ENCODE measurements around the gene FUT2.

The FUT2 gene

GRCh38 chr19:48665786-48666185, 30.0 kb upstream of the FUT2 start:
- no peak overlapping the region for H3K4me3 ChIP-seq
- no peak overlapping the region for H3K9ac ChIP-seq (ENCODE audit: insufficient read length)
- DNase-seq (ENCODE audit: low read depth, low spot score): no peak
- no peak overlapping the region for H3K27ac ChIP-seq
- no peaks in the 10 kb centered on the region for H3K9me3 ChIP-seq (ENCODE audit: low read depth, low read length)
- TF ChIP-seq EZH2 (IDR thresholded peaks at IDR 0.05): no peak
- TF ChIP-seq FOXP2 (optimal IDR thresholded peaks at IDR 0.05; ENCODE audit: control extremely low read depth, extremely low read length, insufficient read depth): no peak
- no peak for TF ChIP-seq POLR2AphosphoS5 (IDR thresholded peaks at IDR 0.05; ENCODE audit: borderline replicate concordance, low read depth, low read length)
- H3K36me3 ChIP-seq (ENCODE audit: insufficient read depth, low read length): no peaks in the 10 kb centered on the region

DNA sequence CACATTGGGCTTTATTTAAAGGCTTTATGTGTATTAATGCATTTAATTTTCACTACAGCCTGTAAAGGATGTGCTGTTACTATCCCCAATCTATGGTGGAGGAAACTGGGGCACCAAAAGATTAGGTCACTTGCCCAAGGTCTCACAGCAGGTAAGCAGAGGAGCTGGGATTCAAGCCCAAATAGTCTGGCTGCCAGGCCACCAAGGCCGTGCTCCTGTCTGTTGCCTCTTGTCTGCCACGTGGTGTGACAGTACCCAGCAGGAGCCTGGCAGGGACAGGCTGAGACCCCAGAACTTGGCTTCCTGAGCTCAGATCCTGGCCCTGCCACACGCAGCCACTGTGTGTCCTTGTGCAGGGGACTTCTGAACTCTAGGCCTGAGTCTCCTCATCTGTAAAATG, 27.4 kb upstream of the FUT2 start:
- no peak for TF ChIP-seq EZH2 (IDR thresholded peaks at IDR 0.05)
- TF ChIP-seq POLR2AphosphoS5 (IDR thresholded peaks at IDR 0.05; ENCODE audit: borderline replicate concordance, low read depth, low read length): no peak
- no peak for TF ChIP-seq FOXP2 (optimal IDR thresholded peaks at IDR 0.05; ENCODE audit: control extremely low read depth, extremely low read length, insufficient read depth)
- no peak for DNase-seq (ENCODE audit: low read depth, low spot score)
- H3K36me3 ChIP-seq (ENCODE audit: insufficient read depth, low read length): no peaks in the 10 kb centered on the region
- H3K9me3 ChIP-seq (ENCODE audit: low read depth, low read length): no peaks in the 10 kb centered on the region
- no peak overlapping the region for H3K4me3 ChIP-seq
- H3K27ac ChIP-seq: no peak overlapping the region
- no peak overlapping the region for H3K9ac ChIP-seq (ENCODE audit: insufficient read length)

DNA sequence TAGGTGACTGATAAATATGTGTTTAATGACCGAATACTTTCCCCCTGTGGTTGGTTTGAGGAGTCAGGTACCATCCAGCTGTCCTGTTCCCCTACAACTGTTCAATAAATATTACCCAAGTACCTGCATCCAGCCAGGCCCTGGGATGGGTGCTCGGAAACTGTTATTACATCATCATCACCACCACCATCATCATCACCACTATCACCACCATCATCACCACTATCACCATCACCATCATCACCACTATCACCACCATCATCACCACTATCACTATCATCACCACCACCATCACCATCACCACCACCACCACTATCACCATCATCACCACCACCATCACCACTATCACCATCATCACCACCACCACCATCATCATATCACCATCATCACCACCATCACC, 27.0 kb upstream of the FUT2 start:
- H3K27ac ChIP-seq: no peak overlapping the region
- no peak for TF ChIP-seq EZH2 (IDR thresholded peaks at IDR 0.05)
- no peak for TF ChIP-seq FOXP2 (optimal IDR thresholded peaks at IDR 0.05; ENCODE audit: control extremely low read depth, extremely low read length, insufficient read depth)
- no peak for TF ChIP-seq POLR2AphosphoS5 (IDR thresholded peaks at IDR 0.05; ENCODE audit: borderline replicate concordance, low read depth, low read length)

GRCh38 chr19:48669903-48670668, 25.7 kb upstream of the FUT2 start:
- Histone ChIP-seq H3K4me3 (no peak overlapping the region), H3K36me3 (ENCODE audit: insufficient read depth, low read length) (no peaks in the 10 kb centered on the region), H3K9me3 (ENCODE audit: low read depth, low read length) (no peaks in the 10 kb centered on the region), H3K27ac (no peak overlapping the region), H3K9ac (ENCODE audit: insufficient read length) (no peak overlapping the region)
- no peak for DNase-seq (ENCODE audit: low read depth, low spot score)
- no peak for TF ChIP-seq EZH2 (IDR thresholded peaks at IDR 0.05)
- no peak for TF ChIP-seq POLR2AphosphoS5 (IDR thresholded peaks at IDR 0.05; ENCODE audit: borderline replicate concordance, low read depth, low read length)
- TF ChIP-seq FOXP2 (optimal IDR thresholded peaks at IDR 0.05; ENCODE audit: control extremely low read depth, extremely low read length, insufficient read depth): no peak

More for the DNA sequence above, 27.0 kb upstream of the FUT2 start:
- Histone ChIP-seq H3K36me3 (ENCODE audit: insufficient read depth, low read length) (no peaks in the 10 kb centered on the region), H3K4me3 (no peak overlapping the region), H3K9me3 (ENCODE audit: low read depth, low read length) (no peaks in the 10 kb centered on the region), H3K9ac (ENCODE audit: insufficient read length) (no peak overlapping the region)
- no peak for DNase-seq (ENCODE audit: low read depth, low spot score)

DNA sequence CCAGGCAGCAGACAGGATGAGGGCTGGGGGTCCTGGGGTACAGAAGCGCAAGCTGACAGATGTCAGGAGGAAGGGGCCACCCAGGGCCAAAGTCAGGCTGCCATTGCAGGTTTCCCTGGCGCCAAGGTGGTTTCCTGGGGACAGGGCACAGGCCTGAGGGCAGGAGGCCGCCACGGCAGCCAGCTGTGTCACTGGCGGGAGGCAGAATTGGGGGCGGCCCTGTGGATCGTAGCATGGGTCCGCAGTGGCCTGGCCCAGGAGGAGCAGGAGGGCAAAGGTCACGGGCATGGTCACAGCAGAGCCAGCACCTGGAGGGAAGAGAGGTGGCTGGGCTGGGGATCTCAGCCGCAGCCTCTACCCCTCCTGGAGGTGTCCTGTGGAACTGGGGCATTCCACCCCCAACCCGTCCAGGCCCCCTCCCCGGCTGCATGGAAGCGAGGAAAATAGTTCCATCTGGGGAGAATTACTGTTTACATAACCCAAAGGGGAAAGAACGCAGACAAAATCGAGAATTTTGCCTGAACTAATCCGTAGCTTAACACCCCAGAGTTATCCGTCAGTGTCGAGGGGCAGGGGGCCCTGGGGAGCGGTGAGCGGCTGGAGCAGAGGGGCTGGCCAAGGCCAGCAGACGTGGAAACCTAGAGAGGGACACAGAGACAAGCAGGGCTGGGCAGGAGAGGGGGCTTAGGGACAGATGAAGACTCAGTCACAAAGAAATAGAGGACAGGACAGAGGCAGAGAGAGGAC, 24.9 kb upstream of the FUT2 start:
- Histone ChIP-seq H3K4me3 (no peak overlapping the region), H3K36me3 (ENCODE audit: insufficient read depth, low read length) (no peaks in the 10 kb centered on the region), H3K9me3 (ENCODE audit: low read depth, low read length) (no peaks in the 10 kb centered on the region), H3K9ac (ENCODE audit: insufficient read length) (no peak overlapping the region), H3K27ac (no peak overlapping the region)
- TF ChIP-seq FOXP2 (optimal IDR thresholded peaks at IDR 0.05; ENCODE audit: control extremely low read depth, extremely low read length, insufficient read depth): no peak
- no peak for DNase-seq (ENCODE audit: low read depth, low spot score)

GRCh38 chr19:48671446-48671995, 24.2 kb upstream of the FUT2 start:
- no peaks in the 10 kb centered on the region for H3K36me3 ChIP-seq (ENCODE audit: insufficient read depth, low read length)
- DNase-seq (ENCODE audit: low read depth, low spot score): no peak

GRCh38 chr19:48672994-48673393, 22.8 kb upstream of the FUT2 start, which contains the start of gene NTN5:
NTN5 (minus strand) TSS chr19:48673017; CDS start chr19:48670986, 2,031 bp downstream.
- no peak within 1 kb of the TSS for H3K9ac ChIP-seq (ENCODE audit: insufficient read length)
- TF ChIP-seq POLR2AphosphoS5 (IDR thresholded peaks at IDR 0.05; ENCODE audit: borderline replicate concordance, low read depth, low read length) (no peak), FOXP2 (optimal IDR thresholded peaks at IDR 0.05; ENCODE audit: control extremely low read depth, extremely low read length, insufficient read depth) (no peak), EZH2 (IDR thresholded peaks at IDR 0.05) (no peak)
- H3K9me3 ChIP-seq (ENCODE audit: low read depth, low read length): no peaks in the 10 kb centered on the region
- H3K27ac ChIP-seq: no peak within 1 kb of the TSS
- no peak within 1 kb of the TSS for H3K4me3 ChIP-seq
- H3K36me3 ChIP-seq (ENCODE audit: insufficient read depth, low read length): no peaks in the 10 kb centered on the region
- no peak for DNase-seq (ENCODE audit: low read depth, low spot score)

More at GRCh38 chr19:48671446-48671995, 24.2 kb upstream of the FUT2 start:
- Histone ChIP-seq H3K27ac (no peak overlapping the region), H3K9me3 (ENCODE audit: low read depth, low read length) (no peaks in the 10 kb centered on the region), H3K4me3 (no peak overlapping the region), H3K9ac (ENCODE audit: insufficient read length) (no peak overlapping the region)
- TF ChIP-seq POLR2AphosphoS5 (IDR thresholded peaks at IDR 0.05; ENCODE audit: borderline replicate concordance, low read depth, low read length) (no peak), FOXP2 (optimal IDR thresholded peaks at IDR 0.05; ENCODE audit: control extremely low read depth, extremely low read length, insufficient read depth) (no peak), EZH2 (IDR thresholded peaks at IDR 0.05) (no peak)

DNA sequence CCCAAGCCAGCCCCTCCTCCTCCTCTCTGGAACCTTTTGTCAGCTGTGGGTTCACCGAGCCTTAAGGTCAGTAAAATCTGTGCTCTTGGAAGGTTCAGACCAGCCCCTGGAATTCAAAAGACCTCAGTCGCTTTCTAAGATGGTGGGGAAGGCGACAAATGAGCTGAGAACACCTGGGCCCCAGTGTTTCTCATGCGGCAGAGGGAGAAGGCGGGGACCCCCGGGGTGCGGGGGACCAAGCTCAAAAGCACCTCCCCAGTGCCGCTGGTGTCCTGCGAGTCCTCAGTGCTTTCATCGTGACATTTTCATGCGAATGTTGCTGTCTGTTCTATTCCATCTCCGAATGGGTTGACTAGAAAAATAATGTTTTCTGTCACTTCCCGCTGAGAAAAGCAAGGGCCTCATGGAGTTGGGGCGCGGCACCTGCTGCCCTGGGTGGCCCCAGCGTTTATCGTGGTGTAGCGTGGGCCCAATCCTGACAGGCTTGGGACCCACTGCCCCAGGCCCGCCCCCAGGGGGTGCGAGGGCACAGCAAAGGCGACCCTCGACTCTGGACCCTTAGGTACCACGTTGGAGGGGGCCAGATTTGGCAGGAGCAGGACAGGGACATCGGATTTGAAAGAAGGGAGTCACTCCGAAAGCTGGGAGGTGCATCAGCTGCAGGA, 22.2 kb upstream of the FUT2 start:
- Histone ChIP-seq H3K36me3 (ENCODE audit: insufficient read depth, low read length) (no peaks in the 10 kb centered on the region), H3K27ac (no peak overlapping the region), H3K4me3 (no peak overlapping the region), H3K9me3 (ENCODE audit: low read depth, low read length) (no peaks in the 10 kb centered on the region), H3K9ac (ENCODE audit: insufficient read length) (no peak overlapping the region)
- DNase-seq (ENCODE audit: low read depth, low spot score): no peak
- no peak for TF ChIP-seq FOXP2 (optimal IDR thresholded peaks at IDR 0.05; ENCODE audit: control extremely low read depth, extremely low read length, insufficient read depth)
- TF ChIP-seq POLR2AphosphoS5 (IDR thresholded peaks at IDR 0.05; ENCODE audit: borderline replicate concordance, low read depth, low read length): no peak
- no peak for TF ChIP-seq EZH2 (IDR thresholded peaks at IDR 0.05)

Data from SK-N-MC (cell line).